Measurements from ENCODE around the gene NBR1. TPM values are rescaled to one million over a fixed set of nuclear protein-coding genes. Genes with fewer than 3 reads are reported as not detected.

The NBR1 gene, protein sequence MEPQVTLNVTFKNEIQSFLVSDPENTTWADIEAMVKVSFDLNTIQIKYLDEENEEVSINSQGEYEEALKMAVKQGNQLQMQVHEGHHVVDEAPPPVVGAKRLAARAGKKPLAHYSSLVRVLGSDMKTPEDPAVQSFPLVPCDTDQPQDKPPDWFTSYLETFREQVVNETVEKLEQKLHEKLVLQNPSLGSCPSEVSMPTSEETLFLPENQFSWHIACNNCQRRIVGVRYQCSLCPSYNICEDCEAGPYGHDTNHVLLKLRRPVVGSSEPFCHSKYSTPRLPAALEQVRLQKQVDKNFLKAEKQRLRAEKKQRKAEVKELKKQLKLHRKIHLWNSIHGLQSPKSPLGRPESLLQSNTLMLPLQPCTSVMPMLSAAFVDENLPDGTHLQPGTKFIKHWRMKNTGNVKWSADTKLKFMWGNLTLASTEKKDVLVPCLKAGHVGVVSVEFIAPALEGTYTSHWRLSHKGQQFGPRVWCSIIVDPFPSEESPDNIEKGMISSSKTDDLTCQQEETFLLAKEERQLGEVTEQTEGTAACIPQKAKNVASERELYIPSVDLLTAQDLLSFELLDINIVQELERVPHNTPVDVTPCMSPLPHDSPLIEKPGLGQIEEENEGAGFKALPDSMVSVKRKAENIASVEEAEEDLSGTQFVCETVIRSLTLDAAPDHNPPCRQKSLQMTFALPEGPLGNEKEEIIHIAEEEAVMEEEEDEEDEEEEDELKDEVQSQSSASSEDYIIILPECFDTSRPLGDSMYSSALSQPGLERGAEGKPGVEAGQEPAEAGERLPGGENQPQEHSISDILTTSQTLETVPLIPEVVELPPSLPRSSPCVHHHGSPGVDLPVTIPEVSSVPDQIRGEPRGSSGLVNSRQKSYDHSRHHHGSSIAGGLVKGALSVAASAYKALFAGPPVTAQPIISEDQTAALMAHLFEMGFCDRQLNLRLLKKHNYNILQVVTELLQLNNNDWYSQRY
- 63.5 and 95.2 TPM in 2 replicates for total RNA-seq (ENCODE audit: low replicate concordance)

DNA sequence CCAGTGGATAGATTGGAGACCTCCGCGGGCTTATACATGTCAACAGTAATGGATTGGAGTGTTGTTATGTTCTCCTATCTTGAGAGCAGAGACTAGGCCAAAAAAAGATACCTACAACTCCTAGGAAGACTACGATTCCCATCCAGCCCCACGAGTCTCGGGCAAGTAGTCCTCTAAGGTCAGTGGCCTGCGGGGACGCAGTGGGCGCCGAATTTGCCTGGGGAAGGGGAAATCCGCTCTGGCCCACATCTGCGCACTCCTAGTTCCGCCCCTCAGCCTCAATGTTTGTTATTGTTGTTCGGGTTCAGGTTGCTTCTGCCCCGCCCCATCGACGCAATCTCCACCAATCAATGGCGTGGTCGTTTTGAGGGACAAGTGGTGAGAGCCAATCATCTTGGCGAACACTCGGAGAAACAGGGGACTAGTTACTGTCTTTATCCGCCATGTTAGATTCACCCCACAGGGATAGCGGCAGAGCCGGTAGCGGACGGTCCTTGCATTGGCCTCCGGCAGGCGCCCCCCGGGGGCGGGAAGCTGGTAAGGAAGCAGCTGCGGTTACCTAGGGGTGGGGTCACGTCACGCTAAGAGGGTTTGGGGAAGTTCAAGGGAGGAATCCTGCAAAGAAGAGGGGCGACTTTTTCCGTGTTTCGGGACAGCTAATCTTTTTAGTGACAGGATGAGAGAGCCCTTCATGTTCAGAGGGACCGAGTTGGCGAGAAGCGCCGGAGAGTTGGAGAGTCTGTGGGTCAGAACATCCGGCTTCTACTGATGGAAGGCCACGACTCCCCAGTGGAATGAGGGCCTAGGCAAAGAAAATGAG is at the start of gene NBR1:
Gene NBR1, plus strand, starts transcription at position 449 of the 820 bp plus-strand sequence. CDS start 4,586 bp downstream, outside the sequence.

DNA sequence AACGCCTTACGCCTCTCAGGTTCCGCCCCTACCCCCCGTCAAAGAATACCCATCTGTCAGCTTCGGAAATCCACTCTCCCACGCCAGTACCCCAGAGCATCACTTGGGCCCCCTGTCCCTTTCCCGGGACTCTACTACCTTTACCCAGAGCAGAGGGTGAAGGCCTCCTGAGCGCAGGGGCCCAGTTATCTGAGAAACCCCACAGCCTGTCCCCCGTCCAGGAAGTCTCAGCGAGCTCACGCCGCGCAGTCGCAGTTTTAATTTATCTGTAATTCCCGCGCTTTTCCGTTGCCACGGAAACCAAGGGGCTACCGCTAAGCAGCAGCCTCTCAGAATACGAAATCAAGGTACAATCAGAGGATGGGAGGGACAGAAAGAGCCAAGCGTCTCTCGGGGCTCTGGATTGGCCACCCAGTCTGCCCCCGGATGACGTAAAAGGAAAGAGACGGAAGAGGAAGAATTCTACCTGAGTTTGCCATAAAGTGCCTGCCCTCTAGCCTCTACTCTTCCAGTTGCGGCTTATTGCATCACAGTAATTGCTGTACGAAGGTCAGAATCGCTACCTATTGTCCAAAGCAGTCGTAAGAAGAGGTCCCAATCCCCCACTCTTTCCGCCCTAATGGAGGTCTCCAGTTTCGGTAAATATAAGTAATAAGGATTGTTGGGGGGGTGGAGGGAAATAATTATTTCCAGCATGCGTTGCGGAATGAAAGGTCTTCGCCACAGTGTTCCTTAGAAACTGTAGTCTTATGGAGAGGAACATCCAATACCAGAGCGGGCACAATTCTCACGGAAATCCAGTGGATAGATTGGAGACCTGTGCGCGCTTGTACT is 45.7 kb upstream of the NBR1 start, which contains the start of gene BRCA1:
Gene BRCA1, minus strand, starts transcription at position 232 of the 834 bp plus-strand sequence. CDS start 1,268 bp downstream, outside the sequence.

DNA sequence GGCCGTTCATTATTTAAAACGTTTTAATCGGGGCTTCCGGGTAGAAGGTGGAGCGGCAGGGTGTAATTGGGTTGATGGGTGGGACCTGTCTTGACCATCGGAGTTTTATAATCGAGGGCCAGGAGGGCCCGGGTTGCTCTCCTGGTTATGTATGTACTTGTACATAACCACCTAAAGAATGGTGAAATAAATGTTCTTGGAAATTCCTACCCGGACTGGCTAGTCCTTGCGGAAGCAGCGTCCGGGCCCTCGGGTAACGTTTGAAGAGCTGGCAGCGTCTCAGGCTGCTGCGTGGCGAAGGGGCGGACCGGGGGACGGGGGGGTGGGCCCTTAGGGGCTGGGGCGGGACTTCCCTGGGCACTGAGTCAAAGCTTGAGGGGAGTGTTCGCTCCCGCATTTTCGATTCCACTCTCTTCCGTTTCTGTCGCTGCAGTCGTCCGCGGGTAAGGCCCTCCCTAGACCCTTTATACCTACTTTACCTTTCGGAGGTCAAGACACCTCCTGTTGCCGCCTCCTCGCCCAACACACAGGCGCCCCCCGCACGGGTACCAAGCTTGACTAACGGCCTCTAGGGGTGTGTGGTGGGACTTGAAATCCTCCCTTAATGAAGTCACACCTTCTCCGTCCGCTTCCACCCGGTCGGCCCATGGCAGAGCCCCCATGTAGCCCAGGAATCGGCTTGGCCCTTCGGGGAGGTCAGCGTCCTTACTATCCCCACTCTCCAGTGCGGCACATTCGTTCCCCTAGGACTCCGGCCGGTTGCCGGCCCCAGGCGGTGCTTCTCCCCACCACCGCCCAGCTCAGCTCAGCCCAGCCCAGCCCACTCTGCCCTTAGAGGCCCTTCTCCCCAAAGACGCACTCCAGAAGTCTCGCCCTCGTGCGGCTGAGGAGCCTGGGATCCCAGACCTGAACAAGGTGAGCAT is 40.7 kb downstream of the NBR1 start, which contains the start of gene TMEM106A:
Gene TMEM106A, plus strand, starts transcription at position 396 of the 923 bp plus-strand sequence. CDS start 1,167 bp downstream, outside the sequence.

DNA sequence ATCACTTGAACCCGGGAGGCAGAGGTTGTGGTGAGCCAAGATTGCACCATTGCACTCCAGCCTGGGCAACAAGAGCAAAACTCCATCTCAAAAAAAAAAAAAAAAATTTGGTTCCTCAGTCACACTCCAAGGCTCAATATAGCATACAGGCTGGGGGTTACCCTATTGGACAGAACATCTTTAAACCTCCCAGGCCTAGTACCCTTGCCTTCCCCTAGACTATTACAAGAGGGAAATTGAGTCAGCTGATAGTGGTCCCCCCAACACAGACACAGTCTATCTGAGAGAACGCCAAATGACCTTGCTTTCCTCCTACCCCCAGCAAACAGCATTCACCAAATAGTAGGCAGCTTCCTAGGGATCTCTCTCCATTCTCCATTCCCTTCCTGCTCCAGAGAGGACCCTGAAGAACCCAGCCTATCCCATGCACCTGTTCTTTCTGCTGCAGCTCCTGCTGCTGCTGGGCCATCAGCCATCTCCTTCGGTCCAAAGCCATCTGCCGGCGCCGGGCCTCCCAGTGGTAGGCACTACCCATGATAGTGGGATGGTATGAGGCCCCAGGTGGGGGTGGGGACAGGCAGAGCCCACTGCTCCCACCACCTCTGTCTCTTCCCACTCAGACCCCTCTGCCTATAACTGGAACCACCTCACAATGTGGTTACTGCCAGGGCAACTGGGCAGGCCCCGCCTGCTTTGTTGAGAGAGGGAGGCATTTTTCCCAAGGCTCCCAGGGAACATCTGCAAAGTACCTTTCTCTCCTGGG is 57.2 kb downstream of the NBR1 start, which contains the start of gene CCDC200:
Gene CCDC200, minus strand, starts transcription at position 604 of the 763 bp plus-strand sequence. Its CDS starts 69 bp downstream, at position 535.

DNA sequence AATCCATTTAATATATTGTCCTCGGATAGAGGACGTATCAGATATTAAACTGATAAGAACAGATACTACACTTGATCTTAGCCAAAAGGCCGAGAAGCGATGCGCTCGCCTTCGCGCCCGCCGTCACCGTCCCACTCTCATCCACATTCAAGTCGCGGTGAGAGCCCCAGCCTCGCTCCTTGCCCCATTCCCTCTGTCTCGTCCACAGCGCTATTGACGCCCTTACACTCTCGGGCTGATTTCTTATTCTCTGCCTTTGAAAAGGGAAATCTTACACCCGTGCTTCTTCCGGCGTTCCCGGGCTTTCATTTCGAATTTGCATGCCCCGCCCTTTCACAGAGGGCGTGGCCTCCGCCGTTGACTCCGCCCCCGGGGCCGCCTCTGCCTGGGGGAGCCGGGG is 62.9 kb downstream of the NBR1 start, which contains the start of gene RNU2-1:
Gene RNU2-1, minus strand, starts transcription at position 101 of the 400 bp plus-strand sequence.

Other genes starting within 250 kb of the NBR1 start
- 30.8 and 33.9 TPM in 2 replicates for gene AARSD1, start 206.8 kb upstream of the NBR1 start, total RNA-seq (ENCODE audit: low replicate concordance)
- 1.1 TPM in 1 of 2 replicates, not detected in the other for gene PTGES3L, start 191.1 kb upstream of the NBR1 start, total RNA-seq (ENCODE audit: low replicate concordance)
- gene RUNDC1, start 190.6 kb upstream of the NBR1 start, total RNA-seq (ENCODE audit: low replicate concordance): 10.7 and 12.1 TPM in 2 replicates
- gene RPL27, start 172.8 kb upstream of the NBR1 start, total RNA-seq (ENCODE audit: low replicate concordance): 1,818 and 2,251 TPM in 2 replicates
- 17.7 and 20.4 TPM in 2 replicates for gene IFI35, start 164.4 kb upstream of the NBR1 start, total RNA-seq (ENCODE audit: low replicate concordance)
- gene VAT1, start 148.8 kb upstream of the NBR1 start, total RNA-seq (ENCODE audit: low replicate concordance): 139 and 934 TPM in 2 replicates
- gene RND2, start 146.0 kb upstream of the NBR1 start, total RNA-seq (ENCODE audit: low replicate concordance): 0.53 and 0.82 TPM in 2 replicates
- gene BRCA1, start 45.9 kb upstream of the NBR1 start, total RNA-seq (ENCODE audit: low replicate concordance): 3.7 and 5.0 TPM in 2 replicates
- 1.6 and 2.0 TPM in 2 replicates for gene TMEM106A, start 40.7 kb downstream of the NBR1 start, total RNA-seq (ENCODE audit: low replicate concordance)
- not detected in 2 replicates for gene CCDC200, start 57.4 kb downstream of the NBR1 start, total RNA-seq (ENCODE audit: low replicate concordance)
- not detected in 2 replicates for gene RNU2-1, start 62.8 kb downstream of the NBR1 start, total RNA-seq (ENCODE audit: low replicate concordance)
- 15.7 and 26.8 TPM in 2 replicates for gene ARL4D, start 227.8 kb downstream of the NBR1 start, total RNA-seq (ENCODE audit: low replicate concordance)